Ascending aorta (tissue), 2 donors: Measurements from ENCODE around the gene MYH9. TPM values are rescaled to one million over a fixed set of nuclear protein-coding genes. Genes with fewer than 3 reads are reported as not detected.

Experiments used
- DNase-seq, 2 donors: peaks; one replicate each; pipeline ENCODE4 v3.0.0-alpha.2; 2019; ENCODE audit warnings: low spot score in 2 of 2
- H3K27ac ChIP-seq, 2 donors: fragments of 200-600 bp; sonication (generic); one replicate each; pipeline ENCODE4 v1.5.1; 2016 to 2017; ENCODE audit warnings: mild to moderate bottlenecking in 1 of 2
- H3K27me3 ChIP-seq: fragments of 200-600 bp; sonication (generic); one replicate; pipeline ENCODE4 v1.5.1; 2017
- H3K36me3 ChIP-seq, 2 donors: fragments of 200-600 bp; sonication (generic); one replicate each; pipeline ENCODE4 v1.5.1; 2016
- H3K4me1 ChIP-seq, 2 donors: fragments of 200-600 bp; sonication (generic); one replicate each; pipeline ENCODE4 v1.5.1; 2016 to 2017; ENCODE audit warnings: mild to moderate bottlenecking in 1 of 2
- H3K4me3 ChIP-seq, 2 donors: fragments of 200-600 bp; sonication (generic); one replicate each; pipeline ENCODE4 v1.5.1; 2016 to 2017; ENCODE audit warnings: mild to moderate bottlenecking in 1 of 2
- H3K9me3 ChIP-seq, 2 donors: fragments of 200-600 bp; sonication (generic); one replicate each; pipeline ENCODE4 v1.5.1; 2016
- intact Hi-C: fragments of 100-400 bp; cut with DNase I; formaldehyde crosslinking; loops from one replicate; pipeline ENCODE4 v1.15.1; 2023
- total RNA-seq: library from RNA; depleted of rRNA; stranded (reverse); fragments of >200 nt; gene quantifications from one replicate; pipeline ENCODE4 v1.1.0, GENCODE V29; 2016
- TF ChIP-seq, protein P1 (sequence below), 3 experiments: fragments of 200-600 bp in 2 of 3; fragments of 450-650 bp in 1 of 3; sonication (generic) in 2 of 3; IDR thresholded peaks; one replicate each; pipeline ENCODE4 v1.5.1; 2016 to 2019; ENCODE audit warnings: antibody characterized with exemption in 3 of 3, mild to moderate bottlenecking in 1 of 3, moderate library complexity in 1 of 3

Gene MYH9
- total RNA-seq, 1 donor from 2014 or later, result 1,114 TPM

DNA sequence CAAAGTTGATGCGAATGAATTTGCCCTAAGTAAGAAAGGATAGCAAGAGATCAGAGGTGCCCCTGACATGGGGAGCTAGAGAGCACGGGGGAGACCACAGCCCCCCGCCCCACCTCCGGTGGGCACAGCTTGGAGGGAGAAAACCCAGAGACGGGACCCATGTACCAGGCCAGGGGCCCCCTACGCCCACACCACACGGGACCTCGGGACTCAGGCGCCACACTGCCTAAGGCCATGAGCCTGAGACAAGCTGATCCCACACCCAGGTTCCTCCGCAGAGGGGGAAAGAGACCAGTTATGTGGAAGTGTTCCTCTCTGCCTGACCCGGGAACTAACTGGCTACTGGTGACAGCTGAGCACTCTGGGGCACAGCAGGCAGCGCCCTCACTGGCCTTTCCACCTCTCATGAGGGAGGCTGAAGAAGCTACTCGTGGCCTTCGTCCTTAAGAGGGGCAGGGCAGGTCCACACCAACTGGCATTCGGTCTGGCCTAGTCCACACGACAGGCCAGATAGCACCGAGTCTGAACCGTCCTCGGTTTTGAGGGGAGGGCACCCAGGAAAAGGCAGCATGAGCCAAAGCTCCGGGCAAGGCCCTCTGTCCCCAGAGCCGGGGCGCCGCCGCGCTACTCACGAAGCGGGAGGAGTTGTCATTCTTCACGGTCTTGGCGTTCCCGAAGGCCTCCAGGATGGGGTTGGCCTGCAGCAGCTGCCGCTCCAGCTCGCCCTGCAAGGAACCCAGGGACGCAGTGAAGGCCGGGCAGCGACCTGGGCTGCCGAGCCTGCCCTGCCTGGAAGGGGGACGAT is 65.8 kb downstream of the MYH9 start:
- Histone ChIP-seq H3K4me3 (no peak overlapping the region), H3K9me3 (no peaks in the 10 kb centered on the region), H3K4me1 (peaks cover 34 to 59% of the 10 kb centered on the region in 2 donors), H3K27me3 (no peaks in the 10 kb centered on the region), H3K27ac (peak overlapping the region; percentile 98 to 99), H3K36me3 (peaks cover 91 to 92% of the 10 kb centered on the region in 2 donors)
- DNase-seq, result no peak
- intact Hi-C loops, result loop anchor here (2.0 kb wide), 1 partner anchor 149 kb away; no protein-coding TSS in a partner anchor
- TF ChIP-seq, protein P1, sequence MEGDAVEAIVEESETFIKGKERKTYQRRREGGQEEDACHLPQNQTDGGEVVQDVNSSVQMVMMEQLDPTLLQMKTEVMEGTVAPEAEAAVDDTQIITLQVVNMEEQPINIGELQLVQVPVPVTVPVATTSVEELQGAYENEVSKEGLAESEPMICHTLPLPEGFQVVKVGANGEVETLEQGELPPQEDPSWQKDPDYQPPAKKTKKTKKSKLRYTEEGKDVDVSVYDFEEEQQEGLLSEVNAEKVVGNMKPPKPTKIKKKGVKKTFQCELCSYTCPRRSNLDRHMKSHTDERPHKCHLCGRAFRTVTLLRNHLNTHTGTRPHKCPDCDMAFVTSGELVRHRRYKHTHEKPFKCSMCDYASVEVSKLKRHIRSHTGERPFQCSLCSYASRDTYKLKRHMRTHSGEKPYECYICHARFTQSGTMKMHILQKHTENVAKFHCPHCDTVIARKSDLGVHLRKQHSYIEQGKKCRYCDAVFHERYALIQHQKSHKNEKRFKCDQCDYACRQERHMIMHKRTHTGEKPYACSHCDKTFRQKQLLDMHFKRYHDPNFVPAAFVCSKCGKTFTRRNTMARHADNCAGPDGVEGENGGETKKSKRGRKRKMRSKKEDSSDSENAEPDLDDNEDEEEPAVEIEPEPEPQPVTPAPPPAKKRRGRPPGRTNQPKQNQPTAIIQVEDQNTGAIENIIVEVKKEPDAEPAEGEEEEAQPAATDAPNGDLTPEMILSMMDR (IDR thresholded peaks at IDR 0.05), result no peak

DNA sequence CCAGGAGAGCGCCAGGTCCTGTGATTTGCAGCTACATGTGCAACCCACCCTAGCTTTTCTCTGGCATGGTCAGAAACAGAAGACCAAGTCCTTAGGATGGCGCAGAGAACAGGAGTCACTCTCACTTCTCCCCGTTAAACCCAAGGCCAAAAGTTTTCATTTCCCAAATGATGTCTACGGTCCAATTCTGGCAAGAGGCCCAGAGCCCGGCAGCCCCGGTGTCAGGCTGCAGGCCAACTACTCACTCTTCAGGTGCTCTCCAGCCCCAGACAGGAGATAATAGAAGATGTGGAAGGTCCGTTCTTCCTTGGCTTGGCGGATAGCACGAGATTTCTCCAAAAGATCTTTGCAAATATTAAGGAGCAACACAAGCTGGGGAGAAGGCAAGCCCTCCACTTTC is 67.2 kb downstream of the MYH9 start:
- intact Hi-C loops, result no loop called here
- H3K27ac ChIP-seq, result peak overlapping the region; percentile 98 to 99
- no peaks in the 10 kb centered on the region for H3K27me3 ChIP-seq

GRCh38 chr22:36319595-36320497 is 67.9 kb downstream of the MYH9 start:
- TF ChIP-seq, protein P1 (IDR thresholded peaks at IDR 0.05), result no peak
- Histone ChIP-seq H3K36me3 (peaks cover 94 to 95% of the 10 kb centered on the region in 2 donors), H3K27ac (peak overlapping the region; percentile 98 to 99), H3K9me3 (no peaks in the 10 kb centered on the region), H3K4me1 (peaks cover 24 to 40% of the 10 kb centered on the region in 2 donors), H3K27me3 (no peaks in the 10 kb centered on the region), H3K4me3 (no peak overlapping the region)
- no peak for DNase-seq
- intact Hi-C loops, result no loop called here

More for the DNA sequence above, 67.2 kb downstream of the MYH9 start:
- Histone ChIP-seq H3K36me3 (peaks cover 89 to 91% of the 10 kb centered on the region in 2 donors), H3K4me1 (peaks cover 28 to 45% of the 10 kb centered on the region in 2 donors), H3K9me3 (no peaks in the 10 kb centered on the region), H3K4me3 (no peak overlapping the region)
- TF ChIP-seq, protein P1 (IDR thresholded peaks at IDR 0.05), result no peak
- DNase-seq, result no peak

- H3K27ac ChIP-seq, result peak overlapping the region; percentile 98 to 99
- TF ChIP-seq, protein P1 (IDR thresholded peaks at IDR 0.05), result no peak
- no peak overlapping the region for H3K4me3 ChIP-seq
- peaks cover 98% of the 10 kb centered on the region in 2 donors for H3K36me3 ChIP-seq
- no peak for DNase-seq
- peaks cover 10 to 29% of the 10 kb centered on the region in 2 donors for H3K4me1 ChIP-seq
- H3K27me3 ChIP-seq, result no peaks in the 10 kb centered on the region
- H3K9me3 ChIP-seq, result no peaks in the 10 kb centered on the region
- intact Hi-C loops, result no loop called here
These were observed 69.3 kb downstream of the MYH9 start for GRCh38 chr22:36318442-36318841.

- H3K27ac ChIP-seq, result peak overlapping the region; percentile 98 to 99
- DNase-seq, result no peak
- intact Hi-C loops, result no loop called here
These were observed 70.0 kb downstream of the MYH9 start for GRCh38 chr22:36317658-36318271.

More at GRCh38 chr22:36317658-36318271, 70.0 kb downstream of the MYH9 start:
- no peak overlapping the region for H3K4me3 ChIP-seq
- H3K4me1 ChIP-seq, result peaks cover 5 to 22% of the 10 kb centered on the region in 2 donors
- H3K36me3 ChIP-seq, result peaks cover 98 to 99% of the 10 kb centered on the region in 2 donors
- no peaks in the 10 kb centered on the region for H3K9me3 ChIP-seq
- no peaks in the 10 kb centered on the region for H3K27me3 ChIP-seq
- TF ChIP-seq, protein P1 (IDR thresholded peaks at IDR 0.05), result no peak
